GM19467 (cell line): Measurements from ENCODE around the gene LEMD1.
"Not testable (repeated sequence)": the region's sequence is repeated elsewhere in the genome, so short reads cannot be mapped to it uniquely, and the experiment has no call there.

Experiments used
- ATAC-seq: cut with Tn5 transposase; IDR thresholded peaks from one replicate; pipeline ENCODE4 v1.9.1; 2021; ENCODE audit warnings: mild to moderate bottlenecking, moderate library complexity; ENCODE audit not compliant: unreplicated experiment

The LEMD1 gene

DNA sequence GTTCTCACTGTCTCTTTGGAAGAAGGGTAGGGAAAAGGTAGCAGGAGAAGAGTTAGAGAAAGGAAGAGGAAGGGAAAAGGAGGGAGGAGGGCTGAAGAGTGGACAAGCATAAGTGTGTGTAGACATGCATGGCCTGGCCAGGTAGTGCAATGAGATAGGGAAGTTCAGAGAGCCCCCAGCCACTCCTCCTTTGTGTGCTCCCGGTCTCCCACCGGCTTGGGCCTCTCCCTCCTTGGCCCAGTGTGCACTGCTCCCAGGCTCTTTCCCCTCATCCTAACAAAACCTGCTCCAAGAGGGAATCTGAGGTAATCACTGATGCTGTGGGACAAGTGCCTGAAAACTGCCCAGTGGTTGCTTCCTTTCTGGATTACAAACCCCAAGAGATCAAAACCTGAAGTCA, 10.3 kb upstream of the LEMD1 start:
- no peak for ATAC-seq

DNA sequence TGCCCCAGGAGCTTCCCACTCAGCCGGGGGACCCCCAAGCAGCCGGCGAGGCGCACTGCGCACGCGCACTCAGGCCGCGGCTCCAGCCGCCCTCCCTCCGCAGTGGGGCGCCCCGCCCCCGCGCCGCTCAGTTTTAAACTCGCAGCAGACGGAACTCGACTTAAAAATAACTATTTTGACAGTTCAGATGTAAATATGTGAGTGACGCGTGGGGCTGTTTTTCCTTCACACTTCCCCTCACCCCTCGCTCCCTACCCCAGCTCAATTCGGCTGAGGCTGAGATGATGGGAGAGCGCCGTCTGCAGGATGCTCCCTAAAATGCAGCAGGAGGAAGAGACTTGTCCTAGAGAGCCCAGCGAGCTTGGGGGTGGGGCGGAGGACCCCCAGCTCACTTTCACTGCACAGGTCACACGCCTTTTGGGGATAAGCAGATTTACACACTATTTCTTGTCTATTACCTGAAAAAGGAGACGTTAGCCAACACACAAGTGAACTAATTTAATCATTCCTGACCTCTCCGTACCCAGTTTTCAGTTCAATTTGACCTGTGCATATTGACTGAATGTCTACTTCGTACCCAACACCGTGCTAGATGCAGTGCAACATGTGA, 8.9 kb upstream of the LEMD1 start:
- no peak for ATAC-seq

DNA sequence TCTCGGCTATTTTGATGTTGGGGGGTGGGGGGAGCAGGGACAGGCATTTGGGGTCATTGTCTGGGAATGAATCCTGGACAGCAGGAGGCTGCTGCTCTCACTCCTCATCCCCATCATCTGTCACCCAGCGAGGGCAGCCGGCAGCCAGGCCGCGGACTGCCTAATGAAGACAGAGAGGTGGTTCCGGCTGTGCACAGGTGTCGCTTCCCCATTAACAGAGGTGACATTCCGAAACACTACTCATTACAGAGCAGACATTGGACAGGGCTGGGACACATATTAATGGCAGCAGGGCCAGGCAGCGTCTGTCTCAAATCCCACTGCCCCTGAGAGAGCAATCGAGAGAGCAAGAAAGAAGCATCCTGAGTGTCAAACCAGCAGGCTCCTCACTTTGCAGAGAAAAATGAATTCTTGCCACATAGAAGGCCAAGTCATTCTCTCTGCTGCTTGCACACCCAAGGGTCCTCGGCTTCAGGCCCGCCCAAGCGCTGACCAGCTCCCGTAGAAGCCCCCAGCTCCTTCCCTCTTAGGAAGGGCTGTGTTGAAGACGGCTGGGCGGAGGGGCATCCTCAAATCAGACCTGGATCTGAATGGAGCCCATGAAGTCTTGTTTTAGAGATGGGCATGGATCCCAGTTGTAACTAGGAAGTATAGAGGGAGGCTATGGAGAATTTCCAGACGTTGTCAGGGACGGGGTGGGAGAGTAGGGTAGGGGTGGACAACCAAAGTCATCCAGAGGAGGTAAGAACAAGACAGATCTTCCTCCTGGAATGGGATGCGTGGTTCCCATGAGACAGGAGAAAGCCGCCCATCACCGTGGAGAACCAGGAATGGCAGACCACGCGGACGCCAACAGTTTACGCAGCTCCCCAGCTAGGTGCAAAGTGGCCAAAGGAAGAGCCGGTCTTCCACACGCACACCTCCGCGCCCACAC, 8.2 kb upstream of the LEMD1 start:
- no peak for ATAC-seq

DNA sequence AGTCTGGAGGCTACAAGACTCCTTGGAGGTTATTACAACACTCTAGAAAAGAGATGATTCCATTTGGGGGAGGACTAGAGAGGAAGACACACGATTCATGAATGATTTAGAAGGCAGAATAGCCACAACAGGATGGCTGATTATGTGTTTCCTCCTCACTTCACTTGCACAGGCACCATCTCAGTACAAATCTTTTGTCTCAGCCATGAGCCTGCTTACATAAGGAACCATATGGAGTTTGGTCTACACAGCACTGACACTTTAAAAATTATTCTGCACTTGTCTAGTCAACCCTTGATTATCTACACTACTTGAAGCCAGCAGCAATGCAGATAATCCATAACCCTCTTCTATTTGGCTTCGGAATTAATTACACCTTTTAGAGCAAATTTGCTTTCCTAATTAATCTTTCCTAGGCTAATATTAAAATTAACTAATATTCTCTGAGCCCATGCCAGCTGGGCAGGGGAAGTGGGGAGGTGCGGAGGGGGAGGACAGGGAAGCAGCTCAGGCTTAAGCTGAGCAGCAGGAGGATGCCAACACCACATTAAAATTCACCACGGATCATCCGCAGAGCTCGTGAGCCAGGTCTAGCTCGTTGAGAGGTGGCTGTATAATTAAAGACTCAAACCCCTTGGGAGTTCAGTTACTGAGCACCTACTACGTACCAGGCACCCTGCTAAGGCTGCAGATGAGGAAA, 3.2 kb upstream of the LEMD1 start:
- ATAC-seq: no peak

DNA sequence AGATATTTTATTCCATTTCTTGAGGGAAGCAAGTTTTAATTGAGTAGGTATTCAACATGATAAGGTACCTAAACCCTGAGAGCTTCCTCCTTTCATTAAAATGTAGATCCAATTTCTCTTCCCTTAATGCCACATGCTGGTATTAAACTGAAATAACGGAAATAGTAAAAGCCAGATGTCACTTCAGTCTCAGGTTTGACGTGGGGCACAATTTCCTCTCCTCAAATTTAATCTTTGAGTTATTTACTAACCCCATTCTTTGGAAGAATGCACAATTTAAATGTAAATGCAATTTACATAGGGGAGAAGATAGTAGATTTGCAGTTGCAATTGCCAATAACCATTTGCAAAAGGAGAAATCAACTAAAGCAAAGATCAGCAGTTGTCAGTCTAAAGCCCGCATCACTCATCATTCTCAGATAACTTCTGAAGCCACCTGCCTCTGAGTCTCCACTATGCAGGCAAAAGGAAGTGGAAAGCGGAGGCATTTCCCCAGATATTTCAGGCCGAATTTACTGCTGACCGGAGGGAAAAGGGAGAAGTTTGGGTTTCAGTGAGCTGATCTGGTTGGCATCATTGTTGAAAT, 2.1 kb upstream of the LEMD1 start:
- ATAC-seq: no peak

DNA sequence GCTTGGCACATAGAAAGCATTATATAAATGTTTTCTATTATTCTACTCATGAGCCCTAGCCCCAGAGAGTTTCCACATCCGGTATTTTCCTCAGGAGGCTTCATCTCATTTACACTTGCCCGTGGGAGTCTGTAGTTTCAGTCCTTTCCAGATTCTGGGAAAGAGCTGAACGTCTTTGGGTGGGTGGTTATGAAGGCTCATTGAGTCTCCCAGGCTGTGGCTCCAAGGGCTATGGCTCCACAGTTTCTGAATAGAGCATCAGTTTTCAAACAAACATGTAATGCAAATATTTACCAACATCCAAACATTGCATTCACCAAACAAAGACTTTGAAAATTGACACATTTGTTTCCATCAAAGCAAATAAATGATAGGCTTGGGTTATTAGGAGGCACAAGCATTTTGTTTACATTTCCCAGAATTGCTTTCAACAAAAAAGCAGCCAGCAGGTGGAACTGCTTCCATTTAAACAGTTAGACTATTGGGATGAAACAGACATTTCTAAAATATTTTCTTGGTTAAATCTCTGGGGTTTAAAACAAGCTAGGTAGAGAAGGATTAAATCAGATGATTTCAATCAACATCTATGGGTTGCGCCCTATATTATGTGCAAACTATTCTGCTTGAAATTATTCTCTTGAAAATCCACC, 1.3 kb upstream of the LEMD1 start:
- ATAC-seq: no peak

DNA sequence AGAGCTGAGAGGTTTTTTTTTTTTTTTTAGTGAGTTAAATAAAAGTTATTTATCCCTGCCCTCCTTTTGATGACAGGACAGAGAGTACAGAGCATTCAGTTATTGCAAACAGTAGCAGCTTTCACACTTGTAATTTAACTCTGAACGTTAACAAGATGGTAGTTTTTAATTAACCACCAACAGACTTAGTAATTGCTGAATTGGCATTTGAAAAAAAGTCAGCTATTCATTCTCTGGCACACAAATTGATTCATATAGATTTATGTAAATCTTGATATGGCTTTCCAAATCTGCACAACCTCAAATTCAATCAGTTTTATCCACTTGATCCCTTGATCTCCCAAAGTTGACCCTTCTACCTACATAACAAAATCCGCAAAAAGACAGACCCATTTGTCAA, 918 bp downstream of the LEMD1 start:
- no peak for ATAC-seq

DNA sequence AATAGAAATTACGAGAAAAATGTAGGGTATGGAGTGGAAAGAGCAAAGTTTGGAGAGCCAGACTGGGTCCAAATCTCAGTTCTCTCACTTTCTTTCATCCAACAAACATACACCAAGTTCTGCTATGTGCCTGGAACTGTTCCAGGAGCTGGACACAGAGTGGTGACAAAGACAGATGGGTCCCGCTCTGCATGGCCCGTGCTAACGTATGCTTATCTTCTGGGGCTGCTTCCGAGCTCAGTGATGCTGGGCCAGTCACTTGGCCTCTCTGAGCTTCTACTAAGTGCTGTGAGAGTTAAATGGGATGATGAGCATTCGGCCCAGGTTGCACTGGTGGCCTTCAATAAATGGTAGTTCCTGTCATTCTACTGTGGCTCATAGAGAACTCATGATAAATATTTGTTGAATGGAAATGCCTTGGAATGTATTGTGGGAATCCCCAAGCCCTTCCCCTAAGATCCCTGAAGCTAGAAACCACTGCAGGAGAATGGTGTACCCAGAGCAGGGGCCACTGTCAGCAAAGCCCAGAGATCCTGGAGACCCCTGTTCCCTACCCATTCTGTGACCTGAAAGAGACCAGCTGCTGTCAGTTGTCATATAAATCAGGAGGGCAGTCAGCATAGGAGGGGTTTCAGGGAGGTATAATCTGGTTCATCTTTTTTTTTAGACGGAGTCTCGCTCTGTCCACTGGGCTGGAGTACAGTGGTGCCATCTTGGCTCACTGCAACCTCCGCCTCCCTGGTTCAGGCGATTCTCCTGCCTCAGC, 3.8 kb downstream of the LEMD1 start:
- no peak for ATAC-seq

DNA sequence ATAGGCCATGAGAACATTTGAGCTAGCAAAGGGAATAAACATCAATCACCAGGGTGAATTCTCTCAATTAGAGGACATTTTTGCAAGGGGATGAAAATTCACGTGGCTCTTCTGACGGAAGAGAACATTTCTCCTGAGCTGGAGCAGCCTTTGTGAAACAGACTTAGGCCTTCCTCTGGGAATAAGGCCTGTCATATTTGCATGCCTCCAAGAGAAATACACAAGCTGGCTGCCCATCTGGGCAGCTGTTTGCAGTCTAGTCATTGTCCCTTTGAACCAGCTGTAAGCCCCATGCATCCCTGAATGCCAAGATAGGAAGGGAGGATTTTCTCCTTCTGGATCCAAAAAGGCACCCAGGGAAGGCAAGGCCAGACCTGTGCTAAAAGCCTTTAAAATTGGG, 5.5 kb downstream of the LEMD1 start:
- no peak for ATAC-seq

DNA sequence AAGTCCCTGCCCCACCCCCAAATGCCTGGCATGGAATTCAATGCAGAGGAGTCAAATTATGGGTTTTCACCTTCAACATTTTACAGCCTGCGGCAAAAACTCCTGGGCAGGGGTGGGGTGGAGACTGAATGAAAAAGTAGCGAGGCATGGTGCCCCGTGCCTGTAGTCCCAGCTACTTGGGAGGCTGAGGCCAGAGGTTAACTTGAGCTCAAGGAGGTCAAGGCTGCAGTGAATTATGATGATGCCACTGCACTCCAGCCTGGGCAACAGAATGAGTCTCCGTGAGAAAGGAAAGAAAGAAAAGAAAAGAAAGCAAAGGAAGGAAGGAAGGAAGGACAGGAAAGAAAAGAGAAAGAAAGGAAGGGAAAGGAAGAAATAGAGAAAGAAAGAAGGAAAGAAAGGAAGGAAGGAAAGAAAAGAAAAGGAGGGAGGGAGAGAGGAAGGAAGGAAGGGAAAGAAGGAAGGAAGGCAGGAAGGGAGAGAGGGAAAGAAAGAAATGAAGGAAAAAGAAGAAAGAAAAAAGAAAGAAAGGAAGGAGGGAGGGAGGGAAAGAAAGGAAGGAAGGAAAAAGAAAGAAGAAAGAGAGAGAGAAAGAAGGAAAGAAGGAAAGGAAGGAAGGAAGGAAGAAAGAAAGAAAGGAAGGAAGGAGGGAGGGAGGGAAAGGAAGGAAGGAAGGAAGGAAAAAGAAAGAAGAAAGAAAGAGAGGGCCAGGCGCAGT, 11.1 kb downstream of the LEMD1 start:
- no peak for ATAC-seq

DNA sequence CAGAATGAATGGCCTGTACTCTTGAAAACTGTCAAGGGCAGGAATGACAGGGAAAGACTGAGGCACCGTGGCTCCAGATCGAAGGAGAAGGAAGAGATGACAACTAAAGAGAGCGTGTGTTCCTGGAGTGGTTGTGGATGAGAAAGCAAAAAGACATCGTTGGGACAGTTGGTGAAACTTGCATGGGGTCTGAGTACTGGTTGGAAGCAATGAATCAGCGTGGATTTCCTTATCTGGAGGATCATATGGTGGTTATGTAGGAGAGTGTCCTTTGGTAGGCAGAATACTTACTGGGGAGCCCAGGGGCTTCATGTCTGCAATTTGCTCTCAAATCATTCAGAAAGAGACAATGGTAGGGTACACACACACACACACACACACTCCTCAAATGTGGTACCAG, 13.9 kb downstream of the LEMD1 start:
- no peak for ATAC-seq

DNA sequence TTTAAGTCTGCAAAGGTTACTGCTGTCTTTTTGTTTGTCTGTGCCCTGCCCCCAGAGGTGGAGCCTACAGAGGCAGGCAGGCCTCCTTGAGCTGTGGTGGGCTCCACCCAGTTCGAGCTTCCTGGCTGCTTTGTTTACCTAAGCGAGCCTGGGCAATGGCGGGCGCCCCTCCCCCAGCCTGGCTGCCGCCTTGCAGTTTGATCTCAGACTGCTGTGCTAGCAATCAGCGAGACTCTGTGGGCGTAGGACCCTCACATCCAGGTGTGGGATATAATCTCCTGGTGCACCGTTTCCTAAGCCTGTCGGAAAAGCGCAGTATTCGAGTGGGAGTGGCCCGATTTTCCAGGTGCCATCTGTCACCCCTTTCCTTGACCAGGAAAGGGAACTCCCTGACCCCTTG, 15.6 kb downstream of the LEMD1 start:
- ATAC-seq: not testable (repeated sequence)

DNA sequence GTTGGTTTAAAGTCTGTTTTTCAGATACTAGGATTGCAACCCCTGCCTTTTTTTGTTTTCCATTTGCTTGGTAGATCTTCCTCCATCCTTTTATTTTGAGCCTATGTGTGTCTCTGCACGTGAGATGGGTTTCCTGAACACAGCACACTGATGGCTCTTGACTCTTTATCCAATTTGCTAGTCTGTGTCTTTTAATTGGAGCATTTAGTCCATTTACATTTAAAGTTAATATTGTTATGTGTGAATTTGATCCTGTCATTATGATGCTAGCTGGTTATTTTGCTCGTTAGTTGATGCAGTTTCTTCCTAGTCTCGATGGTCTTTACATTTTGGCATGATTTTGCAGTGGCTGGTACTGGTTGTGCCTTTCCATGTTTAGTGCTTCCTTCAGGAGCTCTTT, 17.4 kb downstream of the LEMD1 start:
- not testable (repeated sequence) for ATAC-seq

DNA sequence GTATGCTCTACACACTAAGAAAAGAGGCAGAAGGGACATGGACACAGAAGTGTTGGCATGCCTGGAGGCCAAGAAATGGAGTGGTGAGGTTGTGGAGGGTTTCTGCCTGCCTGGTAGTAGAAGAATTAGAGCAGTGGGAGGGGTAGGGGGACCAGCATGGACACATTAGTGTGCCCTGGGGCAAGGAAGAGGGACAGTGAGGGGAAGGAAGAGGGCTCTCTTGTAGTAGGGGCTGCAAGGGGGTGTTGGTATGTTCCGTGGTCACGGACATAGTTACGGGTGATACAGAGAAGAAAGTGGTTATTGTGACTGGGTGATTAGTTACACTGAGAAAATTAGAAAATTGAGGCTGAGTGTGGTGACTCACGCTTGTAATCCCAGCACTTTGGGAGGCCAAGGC, 23.3 kb downstream of the LEMD1 start:
- no peak for ATAC-seq

DNA sequence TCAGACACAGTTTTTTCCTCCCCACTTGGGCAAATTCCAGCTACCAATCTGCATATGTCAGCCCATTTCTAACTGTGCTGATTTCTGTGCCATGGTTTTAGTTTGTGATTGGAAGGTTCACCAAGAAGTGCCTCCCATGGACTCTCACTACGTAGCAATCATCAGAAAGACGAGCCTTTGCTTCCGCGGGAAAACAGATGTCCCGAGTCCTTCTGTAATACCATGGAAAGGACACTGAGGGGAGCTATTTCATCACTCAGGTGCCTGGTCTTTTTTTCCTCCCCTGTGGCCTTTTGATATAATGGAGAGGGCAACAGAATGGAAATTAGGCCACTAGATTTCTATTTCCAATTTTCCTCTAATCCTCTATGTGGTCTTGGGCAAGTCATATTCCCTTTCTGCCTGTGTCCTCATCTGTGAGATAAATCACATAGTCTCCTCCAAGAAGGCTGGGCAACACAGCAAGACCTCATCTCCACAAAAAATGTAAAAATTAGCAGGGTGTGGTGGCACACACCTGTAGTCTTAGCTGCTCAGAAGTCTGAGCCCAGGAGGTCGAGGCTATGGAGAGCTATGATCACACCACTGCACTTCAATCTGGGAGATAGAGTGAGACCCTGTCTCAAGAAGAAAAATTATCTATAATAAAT, 24.8 kb downstream of the LEMD1 start:
- ATAC-seq: no peak

DNA sequence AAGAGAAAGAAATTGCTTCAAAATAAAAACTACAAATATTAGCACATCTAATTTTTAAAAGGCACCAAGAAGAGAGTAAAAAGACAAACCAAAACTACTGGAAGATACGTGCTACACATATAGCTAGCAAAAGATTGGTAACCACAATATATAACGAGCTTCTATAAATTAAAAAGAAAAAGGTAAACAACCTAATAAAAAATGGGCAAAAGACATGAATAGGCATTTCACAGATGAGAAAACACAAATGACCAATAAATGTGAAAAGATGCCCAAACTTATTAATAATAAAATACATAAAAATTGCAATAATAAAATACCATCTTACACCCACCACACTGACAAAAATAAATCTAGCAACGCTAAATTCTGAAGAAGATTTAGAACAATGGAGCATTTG, 26.2 kb downstream of the LEMD1 start:
- ATAC-seq: no peak

DNA sequence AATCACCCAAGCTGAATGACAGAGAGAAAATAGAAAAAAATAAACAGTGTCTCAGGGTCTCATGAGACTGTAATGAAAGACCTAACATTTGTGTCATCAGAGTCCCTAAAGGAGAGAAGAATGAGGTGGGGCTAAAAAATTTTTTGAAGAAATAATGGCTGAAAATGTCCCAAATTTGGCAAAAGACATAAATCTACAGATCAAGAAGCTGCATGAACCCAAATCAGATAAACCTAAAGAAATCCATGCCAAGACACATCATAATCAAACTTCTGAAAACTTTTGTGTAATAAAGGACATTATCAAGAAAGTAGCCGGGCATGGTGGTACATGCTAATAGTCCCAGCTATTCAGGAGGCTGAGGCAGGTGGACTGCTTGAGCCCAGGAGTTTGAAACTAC, 29.2 kb downstream of the LEMD1 start:
- no peak for ATAC-seq

DNA sequence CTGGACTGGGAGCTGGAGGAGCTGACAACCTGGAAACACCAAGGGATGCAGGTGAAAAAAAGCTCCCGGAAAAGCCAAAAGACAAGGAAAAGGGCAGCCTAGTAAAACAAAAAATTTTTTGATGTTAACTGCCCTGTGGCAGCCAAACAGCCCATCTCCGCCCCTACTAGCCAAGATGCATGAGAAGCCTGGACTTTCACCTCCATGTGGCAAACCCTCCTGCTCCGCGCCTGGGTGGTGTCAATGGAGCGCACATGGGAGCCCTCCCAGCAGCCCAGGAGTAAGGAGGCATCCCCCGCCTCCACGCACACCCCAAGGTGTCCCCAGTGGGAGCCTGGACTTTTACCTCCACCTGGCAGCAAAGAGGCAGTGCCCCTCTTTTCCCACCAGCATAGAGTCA, 30.5 kb downstream of the LEMD1 start:
- no peak for ATAC-seq

DNA sequence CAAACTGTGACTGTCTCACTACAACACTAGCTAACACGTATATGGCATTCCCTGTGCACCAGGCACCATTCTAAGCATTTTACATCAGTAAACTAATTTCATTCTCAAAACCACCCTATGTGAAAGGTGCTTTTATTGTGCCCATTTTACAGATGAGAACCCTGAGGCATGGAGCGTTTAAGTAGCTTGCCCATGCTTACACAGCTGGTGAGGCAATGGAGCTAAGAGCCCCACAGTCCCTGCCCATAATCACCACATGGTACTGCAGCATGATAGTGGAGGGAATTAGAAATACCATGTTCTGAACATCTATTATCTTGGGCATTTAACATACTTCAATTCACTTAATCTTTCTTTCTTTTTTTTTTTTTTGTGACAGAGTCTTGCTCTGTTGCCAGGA, 34.0 kb downstream of the LEMD1 start:
- ATAC-seq: no peak
